ENCODE data around the gene MESP1. TPM values are rescaled to one million over a fixed set of nuclear protein-coding genes. Genes with fewer than 3 reads are reported as not detected.

MESP1 gene, protein sequence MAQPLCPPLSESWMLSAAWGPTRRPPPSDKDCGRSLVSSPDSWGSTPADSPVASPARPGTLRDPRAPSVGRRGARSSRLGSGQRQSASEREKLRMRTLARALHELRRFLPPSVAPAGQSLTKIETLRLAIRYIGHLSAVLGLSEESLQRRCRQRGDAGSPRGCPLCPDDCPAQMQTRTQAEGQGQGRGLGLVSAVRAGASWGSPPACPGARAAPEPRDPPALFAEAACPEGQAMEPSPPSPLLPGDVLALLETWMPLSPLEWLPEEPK
- 0.39 TPM in 1 of 2 replicates, not detected in the other for total RNA-seq

DNA sequence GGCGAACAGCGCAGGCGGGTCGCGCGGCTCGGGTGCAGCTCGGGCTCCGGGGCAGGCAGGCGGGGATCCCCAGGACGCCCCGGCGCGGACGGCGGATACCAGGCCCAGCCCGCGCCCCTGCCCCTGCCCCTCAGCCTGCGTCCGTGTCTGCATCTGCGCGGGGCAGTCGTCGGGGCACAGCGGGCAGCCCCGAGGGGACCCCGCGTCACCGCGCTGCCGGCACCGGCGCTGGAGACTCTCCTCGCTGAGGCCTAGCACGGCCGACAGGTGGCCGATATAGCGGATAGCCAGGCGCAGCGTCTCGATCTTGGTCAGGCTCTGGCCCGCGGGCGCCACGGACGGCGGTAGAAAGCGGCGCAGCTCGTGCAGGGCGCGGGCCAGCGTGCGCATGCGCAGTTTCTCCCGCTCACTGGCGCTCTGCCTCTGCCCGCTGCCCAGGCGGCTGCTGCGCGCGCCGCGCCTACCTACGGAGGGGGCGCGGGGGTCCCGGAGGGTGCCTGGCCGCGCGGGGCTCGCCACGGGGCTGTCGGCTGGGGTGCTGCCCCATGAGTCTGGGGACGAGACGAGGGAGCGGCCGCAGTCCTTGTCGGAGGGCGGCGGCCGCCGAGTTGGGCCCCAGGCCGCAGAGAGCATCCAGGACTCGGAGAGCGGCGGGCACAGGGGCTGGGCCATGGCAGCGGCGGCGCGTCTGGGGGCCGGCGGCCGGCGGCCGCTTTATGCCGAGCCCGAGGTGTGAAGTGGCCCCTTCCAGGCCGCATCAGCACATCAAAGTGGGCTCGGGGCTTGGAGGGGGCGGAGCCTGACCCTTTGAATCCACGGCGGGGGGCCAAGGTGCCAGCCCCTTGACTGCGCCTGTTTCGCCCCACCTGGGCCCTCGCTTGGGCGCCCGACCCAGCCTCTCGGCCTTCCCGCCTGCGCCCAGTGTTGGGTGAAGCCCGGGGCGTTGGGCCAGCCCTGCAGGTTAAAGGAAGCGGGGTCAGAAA lies at the start of gene MESP1:
MESP1 (minus strand) TSS at position 690 of the 983 bp plus-strand sequence; CDS start at position 672, 18 bp downstream.

GRCh38 chr15:89776274-89777072 lies 25.4 kb upstream of the MESP1 start, which contains the start of gene MESP2:
MESP2 (plus strand) TSS chr15:89776332; CDS start chr15:89776358, 26 bp downstream.

Small RNA genes lying within 50 kb of the gene (small RNA-seq; reads per million reads assigned to genes)
- 0.12 reads per million for gene RNU6-132P

Other genes starting within 250 kb of the MESP1 start
- 2.2 and 2.7 TPM in 2 replicates for gene TICRR, start 175.8 kb downstream of the MESP1 start, total RNA-seq
- gene KIF7, start 95.8 kb downstream of the MESP1 start, total RNA-seq: 8.4 and 8.6 TPM in 2 replicates
- 0.33 and 0.39 TPM in 2 replicates for gene PLIN1, start 71.9 kb downstream of the MESP1 start, total RNA-seq
- gene PEX11A, start 60.5 kb downstream of the MESP1 start, total RNA-seq: 3.5 and 4.7 TPM in 2 replicates
- 0.11 and 0.39 TPM in 2 replicates for gene WDR93, start 60.4 kb downstream of the MESP1 start, total RNA-seq
- gene MESP2, start 25.1 kb upstream of the MESP1 start, total RNA-seq: 0.39 and 0.54 TPM in 2 replicates
- gene ANPEP, start 63.6 kb upstream of the MESP1 start, total RNA-seq: 4.3 and 32.2 TPM in 2 replicates
- 34.9 and 61.2 TPM in 2 replicates for gene AP3S2, start 142.7 kb upstream of the MESP1 start, total RNA-seq
- gene ARPIN, start 161.7 kb upstream of the MESP1 start, total RNA-seq: 10.7 and 11.4 TPM in 2 replicates